Stomach (tissue), 9 donors: ENCODE data around the gene SGTB. TPM values are rescaled to one million over a fixed set of nuclear protein-coding genes. Genes with fewer than 3 reads are reported as not detected.

Experiments used
- DNase-seq, 2 donors: peaks; one replicate each; pipeline versions ENCODE4 v3.0.0 to v3.0.0-alpha.2; 2013 to 2019
- H3K27ac ChIP-seq, 5 donors: fragments of 200-600 bp in 4 of 5; sonication (generic) in 4 of 5; one replicate each; pipeline ENCODE4 v1.5.1; 2013 to 2019; ENCODE audit warnings: mild to moderate bottlenecking in 1 of 5, moderate library complexity in 1 of 5
- H3K27me3 ChIP-seq, 3 donors: fragments of 200-600 bp; sonication (generic); one replicate each; pipeline ENCODE4 v1.5.1; 2017 to 2019; ENCODE audit warnings: mixed run types in 1 of 3
- H3K36me3 ChIP-seq, 4 donors: fragments of 200-600 bp; sonication (generic); 1 replicate in 3 of 4; 2 replicates in 1 of 4; pipeline ENCODE4 v1.5.1; 2016 to 2019
- H3K4me1 ChIP-seq, 4 donors: fragments of 200-600 bp; sonication (generic); one replicate each; pipeline ENCODE4 v1.5.1; 2016 to 2019
- H3K4me3 ChIP-seq, 4 donors: fragments of 200-600 bp; sonication (generic) in 3 of 4; one replicate each; pipeline ENCODE4 v1.5.1; 2016 to 2019; ENCODE audit warnings: mild to moderate bottlenecking in 1 of 4
- H3K9me3 ChIP-seq, 4 donors: fragments of 200-600 bp; sonication (generic); one replicate each; pipeline ENCODE4 v1.5.1; 2016 to 2019
- EP300 ChIP-seq: sonication (generic); formaldehyde crosslinking; IDR thresholded peaks from one replicate; pipeline ENCODE4 v1.6.1; 2017; ENCODE audit warnings: antibody characterized with exemption
- POLR2A ChIP-seq, 4 donors: fragments of 450-650 bp; IDR thresholded peaks; one replicate each; pipeline ENCODE4 v1.6.1; 2016; ENCODE audit warnings: antibody characterized with exemption in 4 of 4, control low read depth in 2 of 4, mild to moderate bottlenecking in 1 of 4, moderate library complexity in 1 of 4
- POLR2AphosphoS5 ChIP-seq, 3 donors: sonication (generic); formaldehyde crosslinking; IDR thresholded peaks; one replicate each; pipeline ENCODE4 v1.6.1; 2016; ENCODE audit warnings: antibody characterized with exemption in 3 of 3
- WGBS, 5 donors: extraction: QIAGEN DNeasy Blood & Tissue Kit in 3 of 5; methylation state at CpG; one replicate each; pipeline versions ENCODE4 v1.1.5 to v1.1.7; 2013 to 2018; 5-methylcytosine and 5-hydroxymethylcytosine counted together
- intact Hi-C: fragments of 100-400 bp; cut with DNase I; formaldehyde crosslinking; loops from one replicate; pipeline ENCODE4 v1.15.1; 2023; ENCODE audit warnings: low total_unique reads
- polyA plus RNA-seq, 3 donors: library from polyadenylated mRNA; stranded (reverse); fragments of 200-250 nt; gene quantifications; one replicate each; pipeline ENCODE4 v1.2.3, GENCODE V29; 2013
- total RNA-seq, 5 donors: library from RNA; depleted of rRNA; stranded (reverse); fragments of >200 nt; gene quantifications; one replicate each; pipeline versions ENCODE4 v1.1.0 to v1.2.3, GENCODE V29; 2014 to 2016
- TF ChIP-seq, protein P1 (sequence below), 7 experiments: fragments of 450-650 bp in 4 of 7; fragments of 200-600 bp in 3 of 7; sonication (generic) in 3 of 7; IDR thresholded peaks; one replicate each; pipeline ENCODE4 v1.5.1; 2016 to 2019; ENCODE audit warnings: antibody characterized with exemption in 7 of 7, control low read depth in 2 of 7, mild to moderate bottlenecking in 1 of 7
- donor health status: healthy with polysubstance abuse.
- donor health status: Bipolar disorder and iron deficiency.
- donor health status: healthy.

SGTB gene
- total and polyA plus RNA-seq, 8 donors: 1.1 to 39.7 (median 3.6) TPM; not detected in 1

- no peaks in the 10 kb centered on the region for H3K9me3 ChIP-seq
- H3K36me3 ChIP-seq: peaks cover 0 to 59% (median 55%) of the 10 kb centered on the region in 4 donors
- H3K4me3 ChIP-seq: no peak overlapping the region
- no peak overlapping the region for H3K27ac ChIP-seq
- H3K4me1 ChIP-seq: no peaks in the 10 kb centered on the region
- DNase-seq: no peak
- H3K27me3 ChIP-seq: no peaks in the 10 kb centered on the region
- intact Hi-C loops: no loop called here
- TF ChIP-seq, protein P1, sequence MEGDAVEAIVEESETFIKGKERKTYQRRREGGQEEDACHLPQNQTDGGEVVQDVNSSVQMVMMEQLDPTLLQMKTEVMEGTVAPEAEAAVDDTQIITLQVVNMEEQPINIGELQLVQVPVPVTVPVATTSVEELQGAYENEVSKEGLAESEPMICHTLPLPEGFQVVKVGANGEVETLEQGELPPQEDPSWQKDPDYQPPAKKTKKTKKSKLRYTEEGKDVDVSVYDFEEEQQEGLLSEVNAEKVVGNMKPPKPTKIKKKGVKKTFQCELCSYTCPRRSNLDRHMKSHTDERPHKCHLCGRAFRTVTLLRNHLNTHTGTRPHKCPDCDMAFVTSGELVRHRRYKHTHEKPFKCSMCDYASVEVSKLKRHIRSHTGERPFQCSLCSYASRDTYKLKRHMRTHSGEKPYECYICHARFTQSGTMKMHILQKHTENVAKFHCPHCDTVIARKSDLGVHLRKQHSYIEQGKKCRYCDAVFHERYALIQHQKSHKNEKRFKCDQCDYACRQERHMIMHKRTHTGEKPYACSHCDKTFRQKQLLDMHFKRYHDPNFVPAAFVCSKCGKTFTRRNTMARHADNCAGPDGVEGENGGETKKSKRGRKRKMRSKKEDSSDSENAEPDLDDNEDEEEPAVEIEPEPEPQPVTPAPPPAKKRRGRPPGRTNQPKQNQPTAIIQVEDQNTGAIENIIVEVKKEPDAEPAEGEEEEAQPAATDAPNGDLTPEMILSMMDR (IDR thresholded peaks at IDR 0.05): no peak
- no peak for TF ChIP-seq POLR2AphosphoS5 (IDR thresholded peaks at IDR 0.05)
- no peak for TF ChIP-seq POLR2A (IDR thresholded peaks at IDR 0.05)
- TF ChIP-seq EP300: no peak
These were observed 47.2 kb downstream of the SGTB start for GRCh38 chr5:65674749-65675148.

GRCh38 chr5:65672796-65673195, 49.1 kb downstream of the SGTB start:
- H3K27ac ChIP-seq: no peak overlapping the region
- no peak for TF ChIP-seq POLR2AphosphoS5 (IDR thresholded peaks at IDR 0.05)
- TF ChIP-seq POLR2A (IDR thresholded peaks at IDR 0.05): no peak
- TF ChIP-seq, protein P1 (IDR thresholded peaks at IDR 0.05): no peak
- no peak for TF ChIP-seq EP300
- H3K36me3 ChIP-seq: peaks cover 3 to 54% (median 51%) of the 10 kb centered on the region in 4 donors
- no peak for DNase-seq
- no peaks in the 10 kb centered on the region for H3K4me1 ChIP-seq
- 74 to 81% (median 76%) methylated on average over 1 of the region's 1 CpG for WGBS, 5 donors
- no peaks in the 10 kb centered on the region for H3K27me3 ChIP-seq
- intact Hi-C loops: no loop called here
- no peaks in the 10 kb centered on the region for H3K9me3 ChIP-seq
- H3K4me3 ChIP-seq: no peak overlapping the region

DNA sequence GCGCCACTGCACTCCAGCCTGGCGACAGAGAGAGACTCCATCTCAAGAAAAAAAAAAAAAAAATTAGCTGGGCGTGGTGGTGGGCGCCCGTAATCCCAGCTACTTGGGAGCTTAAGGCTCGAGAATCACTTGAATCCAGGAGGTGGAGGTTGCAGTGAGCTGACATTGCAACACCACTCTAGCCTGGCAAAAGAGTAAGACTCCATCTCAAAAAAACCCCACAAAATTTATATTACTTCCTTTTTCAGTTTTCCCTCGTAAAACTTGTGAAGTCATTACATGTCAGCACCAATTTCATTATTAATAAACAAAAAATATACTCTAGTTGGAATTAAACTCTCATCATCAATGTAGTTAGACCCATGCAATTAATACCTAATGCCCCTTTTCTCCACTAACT, 53.2 kb downstream of the SGTB start:
- Histone ChIP-seq H3K4me3 (no peak overlapping the region), H3K9me3 (no peaks in the 10 kb centered on the region), H3K27me3 (no peaks in the 10 kb centered on the region), H3K27ac (no peak overlapping the region), H3K36me3 (peaks cover 7 to 74% (median 67%) of the 10 kb centered on the region in 4 donors), H3K4me1 (no peaks in the 10 kb centered on the region)
- no peak for DNase-seq
- 79 to 95% (median 88%) methylated on average over 7 of the region's 7 CpGs for WGBS, 5 donors
- TF ChIP-seq POLR2A (IDR thresholded peaks at IDR 0.05) (no peak), EP300 (no peak), POLR2AphosphoS5 (IDR thresholded peaks at IDR 0.05) (no peak)
- TF ChIP-seq, protein P1 (IDR thresholded peaks at IDR 0.05): no peak
- intact Hi-C loops: no loop called here

GRCh38 chr5:65663804-65664521, 57.9 kb downstream of the SGTB start:
- Histone ChIP-seq H3K4me1 (no peaks in the 10 kb centered on the region), H3K4me3 (no peak overlapping the region), H3K27me3 (no peaks in the 10 kb centered on the region), H3K9me3 (no peaks in the 10 kb centered on the region), H3K36me3 (peaks cover 4 to 83% (median 68%) of the 10 kb centered on the region in 4 donors), H3K27ac (no peak overlapping the region)
- 83 to 100% (median 94%) methylated on average over 1 of the region's 1 CpG for whole genome bisulfite sequencing, 5 donors
- intact Hi-C loops: no loop called here
- DNase-seq: peak in 1 of 2 donors; percentile 11
- no peak for TF ChIP-seq EP300
- TF ChIP-seq, protein P1 (IDR thresholded peaks at IDR 0.05): peak in 4 of 7 experiments; percentile 6 to 36 (median 20)
